WTC11 (cell line): ENCODE results near the gene INPPL1. TPM values are rescaled to one million over a fixed set of nuclear protein-coding genes. Genes with fewer than 3 reads are reported as not detected.
A peak's percentile ranks its signal among the peaks of the same experiment; 100 is the strongest.

Experiments
- ATAC-seq: fragments of 200-7000 bp; cut with Tn5 transposase; 2 replicates; pipeline ENCODE4 v1.10.0; 2021; ENCODE audit warnings: mild to moderate bottlenecking, moderate library complexity
- CTCF ChIA-PET: fragments of 300-600 bp; sonication (Branson Sonifier 250); formaldehyde crosslinking; loops from one replicate; lab custom pipeline; 2021; ENCODE audit warnings: antibody characterized with exemption; lab: Charles Lee
- POLR2A ChIA-PET: fragments of 350-600 bp; sonication (Branson Sonifier 250); formaldehyde crosslinking; loops from one replicate; lab custom pipeline; 2021; ENCODE audit warnings: antibody characterized with exemption; lab: Charles Lee
- DNase-seq: peaks from one replicate; pipeline ENCODE4 v3.0.0; 2021; ENCODE audit warnings: low spot score
- H3K27ac Mint-ChIP-seq: 2 replicates; pipeline ENCODE4 v1.8.0; 2021; ENCODE audit warnings: mixed read lengths
- H3K27me3 Mint-ChIP-seq: 2 replicates; pipeline ENCODE4 v1.8.0; 2021; ENCODE audit warnings: low read depth, mild to moderate bottlenecking, moderate library complexity, mixed read lengths
- H3K36me3 Mint-ChIP-seq: 2 replicates; pipeline ENCODE4 v1.8.0; 2021; ENCODE audit warnings: mixed read lengths
- H3K4me1 Mint-ChIP-seq: 2 replicates; pipeline ENCODE4 v1.8.0; 2022; ENCODE audit warnings: mixed read lengths
- H3K4me3 Mint-ChIP-seq: 2 replicates; pipeline ENCODE4 v1.8.0; 2021; ENCODE audit warnings: mild to moderate bottlenecking, moderate library complexity, mixed read lengths
- H3K9me3 Mint-ChIP-seq: 2 replicates; pipeline ENCODE4 v1.8.0; 2021; ENCODE audit warnings: mixed read lengths
- ATF1 ChIP-seq: sonication (generic); formaldehyde crosslinking; IDR thresholded peaks from 2 replicates; pipeline ENCODE4 v1.8.1; 2023; ENCODE audit warnings: mild to moderate bottlenecking, moderate library complexity, missing genetic modification reagents
- CBFB ChIP-seq: sonication (generic); formaldehyde crosslinking; IDR thresholded peaks from 2 replicates; pipeline ENCODE4 v1.8.1; 2022; ENCODE audit warnings: mild to moderate bottlenecking, low read depth, missing genetic modification reagents
- EMX1 ChIP-seq: fragments of 250-450 bp; sonication (Bioruptor Pico); IDR thresholded peaks from 2 replicates; pipeline ENCODE4 v1.8.0; 2021; ENCODE audit warnings: mild to moderate bottlenecking
- PRDM15 ChIP-seq: sonication (generic); formaldehyde crosslinking; IDR thresholded peaks from 2 replicates; pipeline ENCODE4 v1.8.0; 2022; ENCODE audit warnings: missing genetic modification reagents
- SOX15 ChIP-seq: fragments of 250-450 bp; sonication (Bioruptor Pico); IDR thresholded peaks from 2 replicates; pipeline ENCODE4 v1.9.0; 2021; ENCODE audit warnings: mild to moderate bottlenecking
- SP1 ChIP-seq: sonication (generic); formaldehyde crosslinking; conservative IDR thresholded peaks from 2 replicates; pipeline ENCODE4 v1.8.1; 2022; ENCODE audit warnings: missing genetic modification reagents
- ZBTB43 ChIP-seq: sonication (generic); formaldehyde crosslinking; IDR thresholded peaks from 2 replicates; pipeline ENCODE4 v1.8.1; 2023; ENCODE audit warnings: mild to moderate bottlenecking, missing genetic modification reagents
- ZNF121 ChIP-seq: sonication (generic); formaldehyde crosslinking; IDR thresholded peaks from 2 replicates; pipeline ENCODE4 v1.8.0; 2023; ENCODE audit warnings: missing genetic modification reagents
- ZNF138 ChIP-seq: sonication (generic); formaldehyde crosslinking; conservative IDR thresholded peaks from 2 replicates; pipeline ENCODE4 v1.8.1; 2022; ENCODE audit warnings: mild to moderate bottlenecking, moderate library complexity, missing genetic modification reagents
- ZNF219 ChIP-seq: sonication (generic); formaldehyde crosslinking; IDR thresholded peaks from 2 replicates; pipeline ENCODE4 v1.8.0; 2023; ENCODE audit warnings: missing genetic modification reagents, mild to moderate bottlenecking, borderline replicate concordance
- ZNF396 ChIP-seq: fragments of 250-450 bp; sonication (Bioruptor Pico); IDR thresholded peaks from 2 replicates; pipeline ENCODE4 v1.8.0; 2021; ENCODE audit warnings: mild to moderate bottlenecking, moderate library complexity, borderline replicate concordance
- ZNF425 ChIP-seq: fragments of 250-450 bp; sonication (Bioruptor Pico); conservative IDR thresholded peaks from 2 replicates; pipeline ENCODE4 v1.9.0; 2021; ENCODE audit warnings: mild to moderate bottlenecking
- ZNF532 ChIP-seq: fragments of 250-450 bp; sonication (Bioruptor Pico); IDR thresholded peaks from 2 replicates; pipeline ENCODE4 v1.9.0; 2021; ENCODE audit warnings: mild to moderate bottlenecking, borderline replicate concordance
- ZNF671 ChIP-seq: fragments of 250-450 bp; sonication (Bioruptor Pico); IDR thresholded peaks from 2 replicates; pipeline ENCODE4 v1.8.0; 2021; ENCODE audit warnings: mild to moderate bottlenecking
- total RNA-seq: library from RNA; stranded (reverse); gene quantifications from 3 replicates; pipeline ENCODE4 v1.2.3, GENCODE V29; 2021

Gene INPPL1
- total RNA-seq, 1 experiment from 2014 or later = 136 TPM

- Mint-ChIP-seq H3K4me3 (peak overlapping the region; percentile 73), H3K4me1 (peaks cover 36% of the 10 kb centered on the region), H3K9me3 (no peaks in the 10 kb centered on the region), H3K27ac (no peak overlapping the region), H3K27me3 (peaks cover 53% of the 10 kb centered on the region), H3K36me3 (peaks cover 17% of the 10 kb centered on the region)
- TF ChIP-seq ZNF532 (CRISPR knock-in tag) = no peak
- no peak for TF ChIP-seq CBFB
- TF ChIP-seq ATF1 (CRISPR knock-in tag) = no peak
- TF ChIP-seq ZNF671 (CRISPR knock-in tag) = no peak
- no peak for TF ChIP-seq SOX15 (CRISPR knock-in tag)
- TF ChIP-seq SP1 (CRISPR knock-in tag) = 0 out of 2 replicates have a peak, but pooled peaks have one; percentile 24
- no peak for TF ChIP-seq ZNF396 (CRISPR knock-in tag)
- ChIA-PET CTCF (interaction anchor here (0.6 to 4.8 kb wide), 39 partner anchors 9 to 352 kb away, joined by 3 to 123 read pairs (median 4); partner anchors contain the start of genes ANAPC15, CLPB, FOLR2 and INPPL1), POLR2A (interaction anchor here (0.9 to 5.7 kb wide), 4 partner anchors 9 to 310 kb away, joined by 3 to 37 read pairs (median 3); partner anchors contain the start of genes INPPL1 and XNDC1N)
- peak; percentile 34 for DNase-seq
- ATAC-seq = peak; percentile 4
Measured at GRCh38 chr11:72238492-72239312, 14.1 kb downstream of the INPPL1 start.

GRCh38 chr11:72239313-72239848, 14.8 kb downstream of the INPPL1 start:
- CTCF ChIA-PET = interaction anchor here (0.6 to 4.8 kb wide), 9 partner anchors 14 to 214 kb away, joined by 3 to 123 read pairs (median 15); partner anchors contain the start of genes CLPB and INPPL1
- peak; percentile 62 for DNase-seq
- Mint-ChIP-seq H3K4me1 (peaks cover 36% of the 10 kb centered on the region), H3K27ac (no peak overlapping the region), H3K27me3 (peaks cover 54% of the 10 kb centered on the region), H3K9me3 (no peaks in the 10 kb centered on the region), H3K36me3 (peaks cover 10% of the 10 kb centered on the region), H3K4me3 (peak overlapping the region; percentile 73)
- POLR2A ChIA-PET = interaction anchor here (1.2 to 5.7 kb wide), 2 partner anchors 15 to 311 kb away, joined by 3 to 37 read pairs; partner anchors contain the start of genes INPPL1 and XNDC1N
- peak; percentile 7 for ATAC-seq
- TF ChIP-seq ZNF532 (CRISPR knock-in tag) (0 out of 2 replicates have a peak, but pooled peaks have one; percentile 0), SP1 (CRISPR knock-in tag) (peak; percentile 63; the same call in 1 of the 2 replicates), EMX1 (CRISPR knock-in tag) (peak; percentile 87), ZNF138 (CRISPR knock-in tag) (no peak), ZNF396 (CRISPR knock-in tag) (no peak), ZNF121 (no peak), ATF1 (CRISPR knock-in tag) (no peak), ZBTB43 (CRISPR knock-in tag) (0 out of 2 replicates have a peak, but pooled peaks have one; percentile 64), ZNF425 (CRISPR knock-in tag) (0 out of 2 replicates have a peak, but pooled peaks have one; percentile 9), PRDM15 (no peak), ZNF219 (no peak)
